GM23338 (cell line): ENCODE measurements around the gene EPHX1. TPM values are rescaled to one million over a fixed set of nuclear protein-coding genes. Genes with fewer than 3 reads are reported as not detected.

ENCODE experiments used
- ATAC-seq: fragments of 200-7000 bp; cut with Tn5 transposase; 3 replicates; pipeline ENCODE4 v1.9.1; 2020
- DNase-seq: peaks from one replicate; pipeline ENCODE4 v3.0.0-alpha.2; 2015; ENCODE audit warnings: low spot score
- H2AFZ ChIP-seq: fragments of 200-600 bp; sonication (generic); 2 replicates; pipeline ENCODE4 v1.8.0; 2016; ENCODE audit warnings: antibody characterized with exemption, mild to moderate bottlenecking, moderate library complexity
- H3F3A ChIP-seq: fragments of 200-600 bp; sonication (generic); replicated peaks from 2 replicates; pipeline ENCODE4 v1.8.0; 2017; ENCODE audit warnings: antibody characterized with exemption, mixed run types, low read depth
- H3K27ac ChIP-seq: fragments of 200-600 bp; sonication (generic); 2 replicates; pipeline ENCODE4 v1.6.1; 2016; ENCODE audit warnings: low read depth
- H3K27me3 ChIP-seq: fragments of 200-600 bp; sonication (generic); 2 replicates; pipeline ENCODE4 v1.8.0; 2016; ENCODE audit warnings: mild to moderate bottlenecking, mixed run types, moderate library complexity; ENCODE audit not compliant: insufficient read depth
- H3K36me3 ChIP-seq: fragments of 200-600 bp; sonication (generic); 2 replicates; pipeline ENCODE4 v1.8.0; 2016; ENCODE audit warnings: mild to moderate bottlenecking; ENCODE audit not compliant: insufficient read depth
- H3K4me1 ChIP-seq: fragments of 200-600 bp; sonication (generic); 2 replicates; pipeline ENCODE4 v1.8.0; 2016; ENCODE audit warnings: mild to moderate bottlenecking, moderate library complexity; ENCODE audit not compliant: insufficient read depth
- H3K4me2 ChIP-seq: fragments of 200-600 bp; sonication (generic); 2 replicates; pipeline ENCODE4 v1.7.1; 2017; ENCODE audit warnings: mixed run types
- H3K4me3 ChIP-seq: fragments of 200-600 bp; sonication (generic); 2 replicates; pipeline ENCODE4 v1.6.1; 2016; ENCODE audit warnings: mixed run types
- H3K79me2 ChIP-seq: fragments of 200-600 bp; sonication (generic); replicated peaks from 2 replicates; pipeline ENCODE4 v1.8.0; 2017; ENCODE audit warnings: mild to moderate bottlenecking; ENCODE audit not compliant: insufficient read depth
- H3K9me2 ChIP-seq: fragments of 200-600 bp; sonication (generic); 2 replicates; pipeline ENCODE4 v1.8.0; 2017; ENCODE audit not compliant: insufficient read depth
- H4K20me1 ChIP-seq: fragments of 200-600 bp; sonication (generic); replicated peaks from 2 replicates; pipeline ENCODE4 v1.8.0; 2017; ENCODE audit warnings: mild to moderate bottlenecking; ENCODE audit not compliant: insufficient read depth
- H3K27ac Mint-ChIP-seq: 2 replicates; pipeline ENCODE4 v1.8.0; 2020; ENCODE audit warnings: inconsistent platforms, mild to moderate bottlenecking, moderate library complexity, mixed read lengths
- H3K27me3 Mint-ChIP-seq: 3 replicates; pipeline ENCODE4 v1.8.0; 2022; ENCODE audit warnings: low read depth, mild to moderate bottlenecking, moderate library complexity, mixed read lengths, inconsistent platforms; ENCODE audit not compliant: insufficient read depth, poor library complexity
- H3K36me3 Mint-ChIP-seq: 3 replicates; pipeline ENCODE4 v1.8.0; 2021; ENCODE audit warnings: low read depth, mild to moderate bottlenecking, inconsistent platforms, moderate library complexity, mixed read lengths
- H3K4me1 Mint-ChIP-seq: 3 replicates; pipeline ENCODE4 v1.8.0; 2020; ENCODE audit warnings: mild to moderate bottlenecking, inconsistent platforms, mixed read lengths
- H3K4me3 Mint-ChIP-seq: 3 replicates; pipeline ENCODE4 v1.8.0; 2021; ENCODE audit warnings: moderate library complexity, mild to moderate bottlenecking, inconsistent platforms, mixed read lengths
- H3K9me3 Mint-ChIP-seq: 3 replicates; pipeline ENCODE4 v1.8.0; 2020; ENCODE audit warnings: moderate library complexity, mild to moderate bottlenecking, inconsistent platforms, mixed read lengths
- CREB1 ChIP-seq: fragments of 250-450 bp; sonication (Bioruptor Pico); IDR thresholded peaks from 2 replicates; pipeline ENCODE4 v1.5.0; 2020; ENCODE audit warnings: low read depth, mild to moderate bottlenecking, moderate library complexity
- CTCF ChIP-seq, 2 experiments: fragments of 200-600 bp in 1 of 2; sonication (generic) in 1 of 2; conservative IDR thresholded peaks; 2 replicates each; pipeline versions ENCODE4 v1.5.1 to v1.6.1; 2016 to 2017; ENCODE audit warnings: antibody characterized with exemption in 2 of 2, low read depth in 2 of 2, mild to moderate bottlenecking in 2 of 2, moderate library complexity in 1 of 2
- ETS1 ChIP-seq: IDR thresholded peaks from 2 replicates; pipeline ENCODE4 v1.6.1; 2016; ENCODE audit warnings: antibody characterized with exemption
- EZH2 ChIP-seq: fragments of 200-600 bp; sonication (generic); IDR thresholded peaks from one replicate; pipeline ENCODE4 v1.8.0; 2017; ENCODE audit warnings: antibody characterized with exemption, mild to moderate bottlenecking, low read depth; ENCODE audit not compliant: unreplicated experiment
- EZH2phosphoT487 ChIP-seq: fragments of 200-600 bp; sonication (generic); IDR thresholded peaks from one replicate; pipeline ENCODE4 v1.8.1; 2018; ENCODE audit warnings: antibody characterized with exemption; ENCODE audit not compliant: unreplicated experiment
- JUNB ChIP-seq: IDR thresholded peaks from one replicate; pipeline ENCODE4 v1.6.1; 2016; ENCODE audit warnings: antibody characterized with exemption; ENCODE audit not compliant: unreplicated experiment
- NANOG ChIP-seq: IDR thresholded peaks from 2 replicates; pipeline ENCODE4 v1.6.1; 2016; ENCODE audit warnings: antibody characterized with exemption, borderline replicate concordance
- POLR2AphosphoS5 ChIP-seq: IDR thresholded peaks from 2 replicates; pipeline ENCODE4 v1.6.1; 2016; ENCODE audit warnings: antibody characterized with exemption, low read depth
- STAT1 ChIP-seq: IDR thresholded peaks from one replicate; pipeline ENCODE4 v1.6.1; 2016; ENCODE audit warnings: antibody characterized with exemption; ENCODE audit not compliant: unreplicated experiment
- ZNF114 ChIP-seq: fragments of 250-450 bp; sonication (Bioruptor Pico); IDR thresholded peaks from 2 replicates; pipeline ENCODE4 v1.5.0; 2020; ENCODE audit warnings: mild to moderate bottlenecking, moderate library complexity
- ZNF331 ChIP-seq: fragments of 250-450 bp; sonication (Bioruptor Pico); IDR thresholded peaks from 2 replicates; pipeline ENCODE4 v1.5.0; 2020; ENCODE audit warnings: low read depth, mild to moderate bottlenecking, moderate library complexity
- polyA plus RNA-seq: library from polyadenylated mRNA; unstranded; fragments of >200 nt; fragmentation: Nextera tagmentation; extraction: Ambion mirVana; gene quantifications from 2 replicates; pipeline ENCODE4 v1.2.1, GENCODE V29; 2016
- total RNA-seq: library from RNA; depleted of rRNA; stranded (reverse); fragments of >200 nt; shearing (Covaris generic); gene quantifications from 2 replicates; pipeline ENCODE4 v1.2.3, GENCODE V29; 2014
- TF ChIP-seq, protein P1 (sequence below): IDR thresholded peaks from one replicate; pipeline ENCODE4 v1.6.1; 2018; ENCODE audit warnings: antibody characterized with exemption; ENCODE audit not compliant: unreplicated experiment
- TF ChIP-seq, protein P2 (sequence below): fragments of 250-450 bp; sonication (Bioruptor Pico); IDR thresholded peaks from 2 replicates; pipeline ENCODE4 v1.5.0; 2020; ENCODE audit warnings: mild to moderate bottlenecking, moderate library complexity

The EPHX1 gene
- total and polyA plus RNA-seq, 2 experiments from 2014 or later = 15.3 to 46.5 TPM

- peak overlapping the region; percentile 55 for H3K27ac Mint-ChIP-seq
- no peaks in the 10 kb centered on the region for H3K9me2 ChIP-seq
- no peaks in the 10 kb centered on the region for H3K36me3 Mint-ChIP-seq
- TF ChIP-seq CTCF (conservative IDR thresholded peaks at IDR 0.05; ENCODE audit: low read depth in 2 of 2) = peak; percentile 84 to 98
- no peak for TF ChIP-seq JUNB
- TF ChIP-seq ZNF114 (CRISPR knock-in tag) = no peak
- TF ChIP-seq CREB1 = peak; percentile 56
- no peak for TF ChIP-seq EZH2phosphoT487
- TF ChIP-seq EZH2 = no peak
- TF ChIP-seq NANOG = no peak
- no peak for TF ChIP-seq ETS1
- TF ChIP-seq ZNF331 (CRISPR knock-in tag) = no peak
- no peak for TF ChIP-seq STAT1
- TF ChIP-seq, protein P1, sequence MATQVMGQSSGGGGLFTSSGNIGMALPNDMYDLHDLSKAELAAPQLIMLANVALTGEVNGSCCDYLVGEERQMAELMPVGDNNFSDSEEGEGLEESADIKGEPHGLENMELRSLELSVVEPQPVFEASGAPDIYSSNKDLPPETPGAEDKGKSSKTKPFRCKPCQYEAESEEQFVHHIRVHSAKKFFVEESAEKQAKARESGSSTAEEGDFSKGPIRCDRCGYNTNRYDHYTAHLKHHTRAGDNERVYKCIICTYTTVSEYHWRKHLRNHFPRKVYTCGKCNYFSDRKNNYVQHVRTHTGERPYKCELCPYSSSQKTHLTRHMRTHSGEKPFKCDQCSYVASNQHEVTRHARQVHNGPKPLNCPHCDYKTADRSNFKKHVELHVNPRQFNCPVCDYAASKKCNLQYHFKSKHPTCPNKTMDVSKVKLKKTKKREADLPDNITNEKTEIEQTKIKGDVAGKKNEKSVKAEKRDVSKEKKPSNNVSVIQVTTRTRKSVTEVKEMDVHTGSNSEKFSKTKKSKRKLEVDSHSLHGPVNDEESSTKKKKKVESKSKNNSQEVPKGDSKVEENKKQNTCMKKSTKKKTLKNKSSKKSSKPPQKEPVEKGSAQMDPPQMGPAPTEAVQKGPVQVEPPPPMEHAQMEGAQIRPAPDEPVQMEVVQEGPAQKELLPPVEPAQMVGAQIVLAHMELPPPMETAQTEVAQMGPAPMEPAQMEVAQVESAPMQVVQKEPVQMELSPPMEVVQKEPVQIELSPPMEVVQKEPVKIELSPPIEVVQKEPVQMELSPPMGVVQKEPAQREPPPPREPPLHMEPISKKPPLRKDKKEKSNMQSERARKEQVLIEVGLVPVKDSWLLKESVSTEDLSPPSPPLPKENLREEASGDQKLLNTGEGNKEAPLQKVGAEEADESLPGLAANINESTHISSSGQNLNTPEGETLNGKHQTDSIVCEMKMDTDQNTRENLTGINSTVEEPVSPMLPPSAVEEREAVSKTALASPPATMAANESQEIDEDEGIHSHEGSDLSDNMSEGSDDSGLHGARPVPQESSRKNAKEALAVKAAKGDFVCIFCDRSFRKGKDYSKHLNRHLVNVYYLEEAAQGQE = no peak
- no peak for TF ChIP-seq POLR2AphosphoS5
- TF ChIP-seq, protein P2, sequence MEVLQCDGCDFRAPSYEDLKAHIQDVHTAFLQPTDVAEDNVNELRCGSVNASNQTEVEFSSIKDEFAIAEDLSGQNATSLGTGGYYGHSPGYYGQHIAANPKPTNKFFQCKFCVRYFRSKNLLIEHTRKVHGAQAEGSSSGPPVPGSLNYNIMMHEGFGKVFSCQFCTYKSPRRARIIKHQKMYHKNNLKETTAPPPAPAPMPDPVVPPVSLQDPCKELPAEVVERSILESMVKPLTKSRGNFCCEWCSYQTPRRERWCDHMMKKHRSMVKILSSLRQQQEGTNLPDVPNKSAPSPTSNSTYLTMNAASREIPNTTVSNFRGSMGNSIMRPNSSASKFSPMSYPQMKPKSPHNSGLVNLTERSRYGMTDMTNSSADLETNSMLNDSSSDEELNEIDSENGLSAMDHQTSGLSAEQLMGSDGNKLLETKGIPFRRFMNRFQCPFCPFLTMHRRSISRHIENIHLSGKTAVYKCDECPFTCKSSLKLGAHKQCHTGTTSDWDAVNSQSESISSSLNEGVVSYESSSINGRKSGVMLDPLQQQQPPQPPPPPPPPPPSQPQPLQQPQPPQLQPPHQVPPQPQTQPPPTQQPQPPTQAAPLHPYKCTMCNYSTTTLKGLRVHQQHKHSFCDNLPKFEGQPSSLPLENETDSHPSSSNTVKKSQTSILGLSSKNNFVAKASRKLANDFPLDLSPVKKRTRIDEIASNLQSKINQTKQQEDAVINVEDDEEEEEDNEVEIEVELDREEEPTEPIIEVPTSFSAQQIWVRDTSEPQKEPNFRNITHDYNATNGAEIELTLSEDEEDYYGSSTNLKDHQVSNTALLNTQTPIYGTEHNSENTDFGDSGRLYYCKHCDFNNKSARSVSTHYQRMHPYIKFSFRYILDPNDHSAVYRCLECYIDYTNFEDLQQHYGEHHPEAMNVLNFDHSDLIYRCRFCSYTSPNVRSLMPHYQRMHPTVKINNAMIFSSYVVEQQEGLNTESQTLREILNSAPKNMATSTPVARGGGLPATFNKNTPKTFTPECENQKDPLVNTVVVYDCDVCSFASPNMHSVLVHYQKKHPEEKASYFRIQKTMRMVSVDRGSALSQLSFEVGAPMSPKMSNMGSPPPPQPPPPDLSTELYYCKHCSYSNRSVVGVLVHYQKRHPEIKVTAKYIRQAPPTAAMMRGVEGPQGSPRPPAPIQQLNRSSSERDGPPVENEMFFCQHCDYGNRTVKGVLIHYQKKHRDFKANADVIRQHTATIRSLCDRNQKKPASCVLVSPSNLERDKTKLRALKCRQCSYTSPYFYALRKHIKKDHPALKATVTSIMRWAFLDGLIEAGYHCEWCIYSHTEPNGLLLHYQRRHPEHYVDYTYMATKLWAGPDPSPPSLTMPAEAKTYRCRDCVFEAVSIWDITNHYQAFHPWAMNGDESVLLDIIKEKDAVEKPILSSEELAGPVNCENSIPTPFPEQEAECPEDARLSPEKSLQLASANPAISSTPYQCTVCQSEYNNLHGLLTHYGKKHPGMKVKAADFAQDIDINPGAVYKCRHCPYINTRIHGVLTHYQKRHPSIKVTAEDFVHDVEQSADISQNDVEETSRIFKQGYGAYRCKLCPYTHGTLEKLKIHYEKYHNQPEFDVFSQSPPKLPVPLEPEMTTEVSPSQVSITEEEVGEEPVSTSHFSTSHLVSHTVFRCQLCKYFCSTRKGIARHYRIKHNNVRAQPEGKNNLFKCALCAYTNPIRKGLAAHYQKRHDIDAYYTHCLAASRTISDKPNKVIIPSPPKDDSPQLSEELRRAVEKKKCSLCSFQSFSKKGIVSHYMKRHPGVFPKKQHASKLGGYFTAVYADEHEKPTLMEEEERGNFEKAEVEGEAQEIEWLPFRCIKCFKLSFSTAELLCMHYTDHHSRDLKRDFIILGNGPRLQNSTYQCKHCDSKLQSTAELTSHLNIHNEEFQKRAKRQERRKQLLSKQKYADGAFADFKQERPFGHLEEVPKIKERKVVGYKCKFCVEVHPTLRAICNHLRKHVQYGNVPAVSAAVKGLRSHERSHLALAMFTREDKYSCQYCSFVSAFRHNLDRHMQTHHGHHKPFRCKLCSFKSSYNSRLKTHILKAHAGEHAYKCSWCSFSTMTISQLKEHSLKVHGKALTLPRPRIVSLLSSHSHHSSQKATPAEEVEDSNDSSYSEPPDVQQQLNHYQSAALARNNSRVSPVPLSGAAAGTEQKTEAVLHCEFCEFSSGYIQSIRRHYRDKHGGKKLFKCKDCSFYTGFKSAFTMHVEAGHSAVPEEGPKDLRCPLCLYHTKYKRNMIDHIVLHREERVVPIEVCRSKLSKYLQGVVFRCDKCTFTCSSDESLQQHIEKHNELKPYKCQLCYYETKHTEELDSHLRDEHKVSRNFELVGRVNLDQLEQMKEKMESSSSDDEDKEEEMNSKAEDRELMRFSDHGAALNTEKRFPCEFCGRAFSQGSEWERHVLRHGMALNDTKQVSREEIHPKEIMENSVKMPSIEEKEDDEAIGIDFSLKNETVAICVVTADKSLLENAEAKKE (CRISPR knock-in tag) = no peak
- H3K4me1 ChIP-seq = peaks cover 40% of the 10 kb centered on the region
- H3K27me3 Mint-ChIP-seq = peaks cover 10% of the 10 kb centered on the region
- H3K9me3 Mint-ChIP-seq = no peaks in the 10 kb centered on the region
- H3K4me3 Mint-ChIP-seq = no peak overlapping the region
- no peaks in the 10 kb centered on the region for H3K27me3 ChIP-seq
- no peaks in the 10 kb centered on the region for H3K36me3 ChIP-seq
- H3K4me2 ChIP-seq = no peak overlapping the region
- peaks cover 3% of the 10 kb centered on the region; the same call in 1 of the 2 replicates for H3F3A ChIP-seq
- H3K79me2 ChIP-seq = 0 out of 2 replicates have a peak, but pooled peaks cover 7% of the 10 kb centered on the region
- ATAC-seq (peak; percentile 88), DNase-seq (peak; percentile 96)
- peak overlapping the region; percentile 39; the same call in 1 of the 2 replicates for H2AFZ ChIP-seq
- no peak overlapping the region for H3K4me3 ChIP-seq
- H4K20me1 ChIP-seq = no peaks in the 10 kb centered on the region
- H3K4me1 Mint-ChIP-seq = peaks cover 51% of the 10 kb centered on the region
- H3K27ac ChIP-seq = no peak overlapping the region
These were observed 37.6 kb upstream of the EPHX1 start for GRCh38 chr1:225772323-225772768.
